Measurements from ENCODE around the gene RRAS.

DNA sequence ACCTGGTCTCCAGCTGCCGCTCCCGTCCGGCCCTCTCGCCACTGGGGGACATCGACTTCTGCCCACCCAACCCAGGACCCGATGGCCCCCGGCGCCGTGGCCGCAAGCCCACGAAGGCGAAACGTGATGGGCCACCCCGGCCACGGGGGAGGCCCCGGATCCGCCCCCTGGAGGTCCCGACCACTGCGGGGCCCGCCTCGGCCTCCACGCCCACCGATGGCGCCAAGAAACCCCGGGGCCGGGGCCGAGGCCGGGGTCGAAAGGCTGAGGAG, 42.3 kb downstream of the RRAS start:
- no peak for TF ChIP-seq POLR2A (IDR thresholded peaks at IDR 0.05; ENCODE audit: low read depth)
- TF ChIP-seq, protein P1, sequence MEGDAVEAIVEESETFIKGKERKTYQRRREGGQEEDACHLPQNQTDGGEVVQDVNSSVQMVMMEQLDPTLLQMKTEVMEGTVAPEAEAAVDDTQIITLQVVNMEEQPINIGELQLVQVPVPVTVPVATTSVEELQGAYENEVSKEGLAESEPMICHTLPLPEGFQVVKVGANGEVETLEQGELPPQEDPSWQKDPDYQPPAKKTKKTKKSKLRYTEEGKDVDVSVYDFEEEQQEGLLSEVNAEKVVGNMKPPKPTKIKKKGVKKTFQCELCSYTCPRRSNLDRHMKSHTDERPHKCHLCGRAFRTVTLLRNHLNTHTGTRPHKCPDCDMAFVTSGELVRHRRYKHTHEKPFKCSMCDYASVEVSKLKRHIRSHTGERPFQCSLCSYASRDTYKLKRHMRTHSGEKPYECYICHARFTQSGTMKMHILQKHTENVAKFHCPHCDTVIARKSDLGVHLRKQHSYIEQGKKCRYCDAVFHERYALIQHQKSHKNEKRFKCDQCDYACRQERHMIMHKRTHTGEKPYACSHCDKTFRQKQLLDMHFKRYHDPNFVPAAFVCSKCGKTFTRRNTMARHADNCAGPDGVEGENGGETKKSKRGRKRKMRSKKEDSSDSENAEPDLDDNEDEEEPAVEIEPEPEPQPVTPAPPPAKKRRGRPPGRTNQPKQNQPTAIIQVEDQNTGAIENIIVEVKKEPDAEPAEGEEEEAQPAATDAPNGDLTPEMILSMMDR (IDR thresholded peaks at IDR 0.05), result no peak
- no peak for TF ChIP-seq POLR2AphosphoS5 (IDR thresholded peaks at IDR 0.05)
